DND-41 (cell line): ENCODE measurements around the gene GZMM.

Source experiments
- ATAC-seq: fragments of 200-7000 bp; cut with Tn5 transposase; 3 replicates; pipeline ENCODE4 v1.9.1; 2021; ENCODE audit warnings: low read depth; ENCODE audit not compliant: insufficient read depth
- DNase-seq: peaks from one replicate; pipeline ENCODE4 v3.0.0-alpha.2; 2020
- H2AFZ ChIP-seq: 2 replicates; pipeline ENCODE4 v1.6.0; 2012; ENCODE audit warnings: low read depth, low read length
- H3K27ac ChIP-seq: 2 replicates; pipeline ENCODE4 v1.5.1; 2012; ENCODE audit warnings: low read length, inconsistent platforms
- H3K27me3 ChIP-seq: fragments of 200-600 bp; sonication (generic); 2 replicates; pipeline ENCODE4 v1.6.0; 2012; ENCODE audit warnings: low read length, mild to moderate bottlenecking, inconsistent platforms; ENCODE audit not compliant: insufficient read depth, poor library complexity
- H3K36me3 ChIP-seq: 2 replicates; pipeline ENCODE4 v1.5.1; 2012; ENCODE audit warnings: low read length, inconsistent platforms; ENCODE audit not compliant: insufficient read depth
- H3K4me1 ChIP-seq: 2 replicates; pipeline ENCODE4 v1.5.1; 2012; ENCODE audit warnings: mild to moderate bottlenecking, low read length; ENCODE audit not compliant: insufficient read depth
- H3K4me2 ChIP-seq: 2 replicates; pipeline ENCODE4 v1.6.0; 2012; ENCODE audit warnings: mild to moderate bottlenecking, moderate library complexity, low read length, inconsistent platforms; ENCODE audit not compliant: insufficient read depth
- H3K4me3 ChIP-seq, 2 experiments: fragments of 200-600 bp in 1 of 2; shearing (Covaris generic) in 1 of 2; 2 replicates each; pipeline ENCODE4 v1.5.1; 2012 to 2016; ENCODE audit warnings: inconsistent platforms in 2 of 2, low read length in 2 of 2, mild to moderate bottlenecking in 2 of 2, low read depth in 1 of 2, moderate library complexity in 1 of 2
- H3K79me2 ChIP-seq: 2 replicates; pipeline ENCODE4 v1.6.0; 2012; ENCODE audit warnings: low read length, inconsistent platforms; ENCODE audit not compliant: insufficient read depth
- H3K9ac ChIP-seq: 2 replicates; pipeline ENCODE4 v1.6.0; 2012; ENCODE audit warnings: low read depth, mild to moderate bottlenecking, inconsistent platforms, low read length, moderate library complexity
- H3K9me3 ChIP-seq: 2 replicates; pipeline ENCODE4 v1.5.1; 2012; ENCODE audit warnings: low read length, moderate library complexity, mild to moderate bottlenecking, inconsistent platforms; ENCODE audit not compliant: insufficient read depth, severe bottlenecking
- H4K20me1 ChIP-seq: 2 replicates; pipeline ENCODE4 v1.6.0; 2012; ENCODE audit warnings: low read length; ENCODE audit not compliant: insufficient read depth
- CTCF ChIP-seq: IDR thresholded peaks from 2 replicates; pipeline ENCODE4 v1.5.1; 2012; ENCODE audit warnings: borderline replicate concordance, low read length, moderate library complexity, mild to moderate bottlenecking; ENCODE audit not compliant: poor library complexity, severe bottlenecking; ENCODE audit errors: extremely low read depth
- EZH2 ChIP-seq: IDR thresholded peaks from 3 replicates; pipeline ENCODE4 v1.6.1; 2012; ENCODE audit warnings: borderline replicate concordance, low read depth, mild to moderate bottlenecking, moderate library complexity, low read length, inconsistent platforms; ENCODE audit not compliant: severe bottlenecking

Gene GZMM

GRCh38 chr19:581399-582111 lies 37.7 kb downstream of the GZMM start:
- Histone ChIP-seq H3K4me2 (no peak overlapping the region), H3K27ac (no peak overlapping the region), H2AFZ (no peak overlapping the region), H3K27me3 (no peaks in the 10 kb centered on the region), H3K79me2 (peaks cover 43% of the 10 kb centered on the region), H3K9ac (no peak overlapping the region), H3K4me1 (0 out of 2 replicates have a peak, but pooled peaks cover 6% of the 10 kb centered on the region), H3K4me3 (no peak overlapping the region), H4K20me1 (peaks cover 81% of the 10 kb centered on the region), H3K9me3 (no peaks in the 10 kb centered on the region), H3K36me3 (peaks cover 60% of the 10 kb centered on the region)
- DNase-seq (no peak), ATAC-seq (no peak)
- no peak for TF ChIP-seq CTCF
- no peak for TF ChIP-seq EZH2

- H2AFZ ChIP-seq, result no peak overlapping the region
- peaks cover 32% of the 10 kb centered on the region for H3K79me2 ChIP-seq
- H3K27ac ChIP-seq, result no peak overlapping the region
- ATAC-seq (no peak), DNase-seq (no peak)
- H3K4me3 ChIP-seq, result no peak overlapping the region
- no peak overlapping the region for H3K4me2 ChIP-seq
- no peaks in the 10 kb centered on the region for H3K27me3 ChIP-seq
- peaks cover 72% of the 10 kb centered on the region for H4K20me1 ChIP-seq
- peaks cover under 1% of the 10 kb centered on the region; the same call in 1 of the 2 replicates for H3K4me1 ChIP-seq
- H3K9ac ChIP-seq, result no peak overlapping the region
- H3K9me3 ChIP-seq, result no peaks in the 10 kb centered on the region
- H3K36me3 ChIP-seq, result peaks cover 49% of the 10 kb centered on the region
- TF ChIP-seq CTCF (no peak), EZH2 (no peak)
Measured at GRCh38 chr19:582497-583197, 38.8 kb downstream of the GZMM start.

- DNase-seq (no peak), ATAC-seq (no peak)
- Histone ChIP-seq H3K79me2 (peaks cover 25% of the 10 kb centered on the region), H3K9ac (no peak overlapping the region), H3K4me1 (peaks cover 6% of the 10 kb centered on the region; the same call in 1 of the 2 replicates), H3K4me2 (no peak overlapping the region), H3K27ac (no peak overlapping the region), H3K27me3 (peaks cover under 1% of the 10 kb centered on the region), H3K4me3 (no peak overlapping the region), H4K20me1 (peaks cover 66% of the 10 kb centered on the region), H2AFZ (no peak overlapping the region), H3K36me3 (peaks cover 42% of the 10 kb centered on the region), H3K9me3 (no peaks in the 10 kb centered on the region)
- TF ChIP-seq CTCF (no peak), EZH2 (no peak)
Measured at GRCh38 chr19:583198-583967, 39.5 kb downstream of the GZMM start.
